NCI-H510A (cell line): ENCODE data around the gene SLC7A9.

Source experiments
- DNase-seq: peaks from one replicate; lab custom pipeline; 2025; lab: John Stamatoyannopoulos, UW

Gene SLC7A9

DNA sequence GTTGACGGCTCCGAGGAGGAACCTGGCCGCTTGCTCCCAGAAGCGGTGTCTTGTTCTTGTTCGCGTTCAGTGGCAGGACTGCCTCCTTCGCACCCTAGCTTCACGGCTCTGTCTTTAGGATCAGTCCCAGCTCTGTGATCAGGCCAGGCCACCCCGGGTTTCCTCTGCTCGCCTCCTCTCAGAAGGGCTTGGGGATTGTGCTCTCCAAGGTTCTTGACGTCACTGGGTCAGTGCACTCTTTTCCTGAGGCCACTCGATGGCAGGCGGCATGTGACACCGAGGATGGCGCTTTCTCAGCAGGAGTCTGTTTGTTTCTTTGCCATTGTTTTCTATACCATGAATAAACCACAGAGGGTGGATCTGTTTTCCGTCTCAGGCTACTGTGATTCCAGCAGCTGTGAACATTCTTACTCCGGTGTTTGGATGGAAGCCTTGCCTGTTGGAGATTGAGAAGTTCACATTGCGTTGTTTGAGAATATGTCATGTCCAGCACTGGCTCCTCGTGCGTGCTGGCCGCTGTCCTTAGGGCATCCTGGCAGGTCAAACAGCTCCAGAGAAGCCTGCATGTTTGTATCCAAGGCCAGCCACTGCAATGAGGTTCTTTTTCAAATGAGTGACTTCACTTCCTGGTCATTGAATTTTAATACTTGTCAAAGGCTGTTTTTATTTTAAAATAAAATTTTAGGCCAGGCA, 44.5 kb downstream of the SLC7A9 start:
- peak; percentile 48 for DNase-seq

DNA sequence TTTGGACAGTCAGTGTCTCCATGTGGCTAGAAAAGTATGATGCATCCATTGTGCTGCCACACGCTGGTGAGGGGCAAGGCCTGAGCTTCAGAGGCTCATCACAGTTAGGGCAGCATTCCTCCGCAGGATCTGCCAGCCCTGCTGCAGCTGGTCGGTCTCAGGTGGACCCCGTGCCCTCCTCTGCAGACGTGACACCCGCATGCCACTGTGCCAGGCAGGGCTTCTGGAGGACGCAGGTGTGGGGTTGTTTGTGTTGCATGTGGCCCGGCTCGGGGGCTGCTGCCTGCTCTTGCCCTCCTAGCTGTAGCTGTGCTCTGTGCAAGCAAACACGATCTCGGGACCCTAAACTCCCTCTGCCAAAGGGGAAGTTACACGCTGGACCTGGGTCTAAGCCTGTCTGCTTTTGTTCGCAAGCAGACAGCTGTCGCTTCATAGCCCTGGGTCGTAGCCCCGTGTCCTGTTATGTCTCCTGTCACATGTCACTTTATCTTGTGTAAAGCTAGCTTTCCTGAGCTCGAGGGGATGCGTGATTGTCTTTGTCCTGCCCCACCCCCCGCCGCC, 45.3 kb downstream of the SLC7A9 start:
- no peak for DNase-seq

DNA sequence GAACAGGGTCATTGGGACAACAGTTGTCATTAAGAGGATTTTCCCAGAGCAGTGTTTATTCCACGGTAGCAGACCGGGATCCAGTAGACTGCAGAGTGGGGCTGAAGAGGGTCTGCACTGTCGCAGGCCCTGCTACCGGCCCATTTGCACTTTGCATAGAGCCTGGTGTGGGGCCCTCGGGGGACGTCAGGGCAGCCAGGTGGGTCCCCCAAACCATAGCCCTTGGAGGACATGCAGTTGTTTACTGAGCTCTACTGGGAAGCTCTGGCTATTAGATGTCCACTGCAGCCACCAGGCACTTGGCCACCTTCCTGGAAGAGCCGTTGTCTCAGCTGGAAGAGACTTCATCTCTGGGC, 45.8 kb downstream of the SLC7A9 start:
- DNase-seq, result no peak

DNA sequence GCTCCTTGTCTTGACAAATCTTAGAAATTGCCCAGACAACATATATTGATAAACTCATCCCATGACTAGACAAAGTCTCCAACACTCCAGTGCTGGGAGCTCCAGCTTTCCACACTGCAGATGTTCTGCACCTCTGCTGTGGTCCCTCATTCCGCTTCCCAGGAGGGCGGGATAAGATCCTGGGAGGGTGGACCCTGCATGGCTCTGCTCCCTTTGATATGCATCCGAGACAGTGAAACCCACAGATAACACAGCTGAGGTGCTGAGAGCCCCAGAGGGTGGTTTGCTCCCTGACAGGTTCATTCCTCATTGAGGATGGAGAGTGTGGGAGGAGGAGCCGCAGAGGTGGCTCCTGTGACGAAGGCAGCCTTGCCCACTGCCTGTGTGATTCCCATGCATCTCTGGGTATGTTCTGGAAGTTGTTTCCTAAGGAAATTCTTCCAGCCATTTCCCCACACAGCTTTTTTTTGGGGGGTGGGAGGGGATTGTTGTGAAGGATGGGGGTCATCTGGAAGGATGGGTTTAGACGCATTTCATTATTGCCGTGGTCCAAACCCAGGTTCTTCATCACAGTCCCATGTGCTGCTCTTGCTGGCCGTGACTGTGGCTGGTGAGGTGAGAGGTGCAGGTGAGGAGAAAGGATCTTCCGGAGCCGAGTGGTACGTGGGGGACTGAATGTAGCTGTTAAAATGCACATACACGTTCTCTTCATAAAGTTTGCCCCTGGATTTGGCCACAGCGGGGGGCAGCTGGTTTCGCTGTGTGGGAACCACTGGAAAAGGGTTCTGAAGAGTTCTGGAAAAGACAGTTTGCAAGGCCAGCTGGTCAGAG, 46.4 kb downstream of the SLC7A9 start:
- DNase-seq, result no peak

DNA sequence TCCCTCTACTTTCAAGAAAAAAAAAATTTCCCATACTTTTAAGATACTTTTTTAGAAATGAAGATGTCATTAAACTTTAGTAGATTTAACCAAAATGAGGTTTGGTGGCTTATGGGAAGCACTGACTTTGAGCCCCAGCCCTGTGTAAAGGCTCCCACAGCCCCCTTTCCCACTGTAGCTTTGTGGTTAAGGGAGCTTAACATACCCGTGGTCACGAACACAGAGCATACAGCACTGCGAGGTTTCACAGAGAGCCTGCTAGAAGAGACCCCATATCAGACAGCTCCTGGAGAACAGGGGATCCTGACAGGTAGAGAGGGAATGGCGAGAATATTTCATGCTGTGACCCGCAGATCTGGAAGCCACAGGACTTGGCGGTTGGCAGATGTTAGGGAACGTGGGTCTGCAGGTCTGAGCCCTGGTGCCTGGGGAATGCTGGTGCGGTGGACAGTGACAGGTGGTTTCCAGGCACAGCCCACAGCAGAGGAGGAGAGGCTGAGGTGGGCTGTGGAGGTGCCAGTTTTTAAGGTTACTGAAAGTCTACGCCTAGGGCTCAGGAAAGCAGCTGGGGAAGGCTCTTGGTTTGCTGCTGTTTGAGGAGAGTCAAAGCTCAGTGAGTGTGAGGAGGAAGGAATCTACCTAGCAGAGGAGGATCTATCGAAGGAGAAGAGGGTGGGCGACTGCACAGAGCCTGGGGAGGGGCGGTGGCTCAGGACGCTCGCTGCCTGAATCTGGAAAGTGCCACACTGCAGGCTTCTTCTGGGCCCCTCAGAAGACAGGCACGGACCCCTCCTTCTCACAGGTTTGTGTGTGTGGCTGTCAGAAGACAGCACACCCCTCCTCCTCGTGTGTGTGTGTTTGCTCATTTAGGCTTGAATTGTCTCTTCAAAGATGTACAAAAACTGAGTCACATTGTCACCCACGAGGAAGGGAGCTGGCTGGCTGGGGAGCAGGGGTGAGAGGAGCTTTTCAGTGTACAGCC, 49.9 kb downstream of the SLC7A9 start:
- no peak for DNase-seq

DNA sequence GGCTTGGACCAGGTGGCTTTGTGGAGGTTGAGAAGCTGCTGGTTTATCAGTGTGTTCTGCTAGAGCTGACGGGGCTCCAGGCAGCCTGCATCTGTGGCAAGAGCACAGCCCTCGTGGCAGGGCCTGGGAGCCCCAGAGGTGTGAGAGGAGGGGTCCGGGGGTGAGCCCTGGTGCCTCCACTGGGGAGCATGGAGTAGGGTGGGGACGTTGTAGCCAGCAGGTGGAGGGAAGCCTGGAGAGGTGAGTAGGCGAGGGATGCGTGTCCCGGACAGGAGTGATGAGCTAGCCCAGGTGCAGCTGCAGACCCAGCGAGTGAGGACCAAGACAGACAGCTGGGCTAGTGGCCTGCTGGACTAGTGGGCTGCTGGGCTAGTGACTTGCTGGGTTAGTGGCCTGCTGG, 51.0 kb downstream of the SLC7A9 start:
- DNase-seq, result no peak

DNA sequence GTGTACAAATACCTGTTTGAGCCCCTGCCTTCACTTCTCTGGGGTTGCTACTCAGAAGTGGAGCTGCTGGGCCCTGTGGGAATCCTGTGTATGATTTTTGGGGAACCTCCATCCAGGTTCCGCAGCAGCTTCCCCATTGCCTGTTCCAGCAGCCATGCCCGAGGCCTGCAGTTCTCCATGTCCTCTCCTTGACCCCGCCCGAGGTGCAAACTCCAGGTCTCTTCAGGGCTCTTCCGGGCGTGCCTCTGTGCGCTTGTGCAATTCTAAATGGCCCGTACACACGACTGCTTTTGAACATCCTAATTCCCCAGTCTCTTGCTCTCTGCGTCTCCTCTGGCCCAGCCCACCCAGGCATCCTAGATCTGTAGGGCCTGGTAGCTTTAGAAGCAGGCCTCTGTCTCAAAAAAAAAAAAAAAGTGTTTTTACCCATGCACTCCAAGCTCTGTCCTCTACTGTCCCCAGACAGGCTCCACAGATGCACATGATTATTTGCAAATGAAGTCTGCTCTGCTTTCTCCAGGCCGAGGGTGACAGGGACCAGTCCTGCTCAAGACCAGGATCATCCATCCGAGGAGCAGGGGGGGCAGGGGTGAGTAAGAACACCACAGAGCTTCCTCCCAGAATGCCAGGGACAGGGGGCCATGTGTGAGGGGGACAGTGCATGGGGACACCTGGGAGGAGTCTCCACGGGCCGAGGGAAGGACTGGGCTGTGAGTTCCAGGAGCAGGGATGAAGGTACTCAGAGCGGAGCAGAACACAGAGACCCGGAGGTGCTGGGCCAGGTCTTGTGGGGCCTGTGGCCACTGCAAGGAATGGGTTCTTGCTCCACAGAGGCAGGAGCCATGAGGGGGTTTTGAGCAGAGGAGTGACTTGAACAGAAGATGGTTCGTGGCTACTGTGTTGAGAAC, 51.7 kb downstream of the SLC7A9 start:
- peak; percentile 80 for DNase-seq

DNA sequence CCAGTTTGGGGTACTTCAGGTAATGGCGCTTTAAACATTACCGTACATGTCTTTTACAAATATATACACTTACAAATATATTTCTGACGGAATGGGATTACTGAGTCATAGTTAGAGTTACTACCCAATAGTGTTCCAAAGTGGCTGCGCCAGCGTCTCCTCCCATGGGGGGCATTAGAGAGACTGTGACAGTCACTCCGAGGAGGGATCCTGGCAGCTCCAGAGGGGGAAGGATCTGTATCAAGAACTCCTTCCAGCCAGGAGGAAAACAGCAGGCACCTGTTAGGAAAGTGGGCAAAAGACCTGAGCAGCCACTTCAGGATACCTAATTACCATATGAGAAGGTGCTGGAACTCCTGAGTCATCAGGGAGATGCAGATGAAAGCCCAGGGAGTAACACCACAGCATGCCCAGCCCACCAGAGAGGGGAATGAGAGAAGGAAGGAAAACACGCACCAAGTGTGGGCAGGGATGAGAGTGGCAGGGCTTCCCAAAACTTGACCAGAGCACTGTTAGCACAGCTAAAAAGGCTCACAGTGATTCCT, 52.9 kb downstream of the SLC7A9 start:
- peak; percentile 51 for DNase-seq

DNA sequence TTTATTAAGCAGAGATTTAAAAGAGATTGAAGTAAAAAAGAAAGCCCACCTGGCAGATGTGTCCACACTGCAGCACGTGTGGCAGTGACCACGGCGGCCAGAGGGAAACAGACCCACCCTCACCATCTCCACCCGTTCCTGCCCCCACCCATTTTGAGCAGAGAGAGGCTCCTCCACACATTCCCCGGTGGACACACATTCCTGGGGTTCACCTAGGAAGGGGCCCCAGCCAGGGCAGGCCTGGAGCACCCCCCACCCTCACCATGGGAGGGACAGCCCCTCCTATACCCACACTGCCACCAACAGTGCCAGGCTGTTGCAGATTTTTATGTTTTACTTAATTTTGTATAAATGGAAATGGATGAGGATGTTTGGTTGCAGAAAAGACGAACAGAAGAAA, 54.9 kb downstream of the SLC7A9 start:
- DNase-seq, result no peak

DNA sequence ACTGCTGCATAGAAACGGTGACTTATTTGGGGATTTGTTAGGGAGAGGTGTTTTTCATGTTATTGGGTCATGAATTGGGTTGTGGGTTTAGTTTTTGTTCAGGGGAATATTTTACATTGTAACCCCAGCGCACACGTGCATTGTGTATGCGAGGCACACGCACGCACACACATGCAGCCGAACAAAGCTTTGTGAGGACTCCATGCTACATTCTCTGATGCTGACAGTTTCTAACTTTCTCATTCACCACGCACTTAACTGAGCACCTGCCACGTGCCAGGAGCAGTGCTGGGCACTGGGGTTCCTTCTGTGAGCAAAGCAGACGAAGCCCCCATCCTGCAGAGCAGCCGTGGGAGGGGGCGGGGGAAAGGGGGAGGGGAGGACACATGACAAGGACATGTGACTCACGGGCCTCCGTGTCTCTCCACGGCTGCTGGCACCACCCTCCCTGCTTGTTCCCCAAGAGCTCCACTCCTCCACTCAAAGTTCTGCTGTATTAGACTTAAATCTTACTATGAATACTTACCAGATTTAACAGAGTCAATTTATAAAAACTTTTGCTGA, 55.6 kb downstream of the SLC7A9 start:
- no peak for DNase-seq

DNA sequence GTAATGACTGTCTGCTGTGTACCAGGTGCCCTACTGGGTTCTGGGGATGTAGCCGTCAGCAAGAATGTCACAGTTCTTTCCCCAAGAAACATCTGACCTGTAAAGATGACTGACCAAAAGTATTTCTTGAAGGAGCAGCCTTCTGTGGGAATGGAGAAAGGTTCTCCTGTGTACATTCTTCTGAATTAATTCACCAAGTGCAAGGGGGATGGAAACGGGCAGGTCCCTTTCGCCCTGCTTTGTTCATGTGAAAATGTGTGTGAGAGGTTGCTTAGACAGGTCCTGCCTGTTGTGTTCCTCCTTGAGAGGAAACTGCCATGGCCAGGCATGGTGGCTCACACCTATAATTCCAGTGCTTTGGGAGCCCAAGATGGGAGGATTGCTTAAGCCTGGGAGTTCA, 57.0 kb downstream of the SLC7A9 start:
- DNase-seq, result no peak

DNA sequence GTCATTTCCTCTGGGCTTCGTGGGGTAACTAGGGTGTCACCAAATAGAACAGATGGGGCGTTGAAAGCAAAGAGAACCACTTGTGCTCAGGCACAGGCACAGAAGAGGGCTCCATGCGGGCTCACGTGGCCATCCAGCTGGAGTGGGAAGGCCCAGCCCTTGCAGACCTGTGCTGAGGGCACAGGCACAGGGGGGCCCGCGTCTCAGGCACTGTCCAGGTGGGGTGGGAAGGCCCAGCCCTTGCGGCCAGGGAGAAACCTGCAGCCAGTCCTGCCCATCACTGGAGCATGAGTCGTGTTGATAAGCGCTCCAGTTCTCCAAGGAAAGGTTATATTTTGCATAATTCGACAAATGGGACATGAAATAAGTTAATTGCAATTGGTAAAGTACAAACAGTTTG, 57.5 kb downstream of the SLC7A9 start:
- DNase-seq, result no peak

DNA sequence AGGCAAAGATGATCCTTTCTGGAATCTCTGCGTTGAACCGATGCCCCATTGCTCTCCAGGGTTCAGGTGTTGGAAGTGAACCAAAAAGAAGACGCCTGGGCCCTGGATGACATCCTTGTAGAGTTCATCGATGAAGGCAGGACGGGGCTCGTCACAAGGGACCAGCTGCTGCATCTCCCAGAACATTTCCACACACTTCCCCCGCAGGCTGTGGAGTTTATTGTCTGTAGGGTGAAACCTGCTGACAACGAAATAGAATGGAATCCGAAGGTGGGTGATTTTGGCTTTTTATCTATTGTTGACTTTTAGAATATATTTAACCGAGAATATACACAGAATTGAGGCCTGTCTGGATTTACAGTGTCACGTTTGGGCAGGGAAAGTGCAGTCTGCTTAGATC, 58.4 kb downstream of the SLC7A9 start:
- DNase-seq, result no peak

DNA sequence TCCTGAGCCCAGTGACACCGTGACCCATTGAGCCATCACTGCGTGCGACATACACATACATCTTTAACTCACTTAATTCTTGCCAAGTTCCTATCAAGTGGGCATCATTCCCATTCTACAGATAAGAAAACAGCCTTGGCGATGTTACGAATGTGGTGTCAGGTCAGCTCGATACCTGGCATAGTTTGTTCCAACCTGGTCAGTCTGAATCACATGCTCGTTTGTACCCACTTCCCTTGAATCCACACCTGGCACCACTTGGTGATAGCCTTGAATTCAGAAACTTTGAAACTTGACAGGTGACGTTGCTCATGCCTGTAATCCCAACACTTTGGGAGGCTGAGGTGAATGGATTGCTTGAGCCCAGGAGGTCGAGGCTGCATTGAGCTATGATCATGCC, 59.1 kb downstream of the SLC7A9 start:
- DNase-seq, result no peak

DNA sequence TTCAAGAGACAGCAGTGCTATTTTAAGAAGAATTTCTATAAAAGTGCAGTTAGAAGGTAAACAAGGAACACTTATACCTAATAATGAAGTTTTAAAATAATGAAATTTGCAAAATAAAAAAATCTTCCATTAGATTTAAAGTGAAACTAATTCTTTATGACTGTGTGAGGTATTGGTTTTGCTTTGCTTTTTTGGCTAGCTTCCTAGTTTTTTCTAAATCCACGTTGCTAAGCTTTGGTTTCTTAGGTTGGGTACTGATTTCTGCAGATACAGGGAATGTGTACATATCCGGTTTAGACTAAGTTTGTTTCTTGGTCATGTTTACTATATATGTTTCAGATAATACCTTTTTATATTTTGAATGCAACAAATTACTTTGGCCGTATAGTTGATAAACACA, 59.8 kb downstream of the SLC7A9 start:
- DNase-seq, result no peak

DNA sequence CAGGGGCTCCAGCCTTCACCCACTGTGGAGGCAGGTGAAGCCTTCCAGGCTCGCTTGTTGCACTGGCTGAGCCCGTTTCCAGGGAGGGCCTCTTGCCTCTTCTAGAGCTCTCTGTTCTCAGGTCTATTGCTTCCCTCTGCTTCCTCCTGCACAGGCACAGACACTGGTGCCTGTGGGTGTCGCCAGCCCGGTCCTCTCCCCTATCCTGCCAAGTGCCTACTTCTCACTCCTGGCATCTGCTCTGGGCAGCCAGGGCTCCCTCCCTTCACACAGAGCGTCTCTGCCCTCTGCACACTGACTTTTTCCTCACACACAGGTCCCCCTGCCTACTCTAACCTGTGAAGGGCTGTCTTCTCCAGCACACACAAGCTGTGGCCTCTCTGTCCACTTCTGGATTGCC, 60.3 kb downstream of the SLC7A9 start:
- DNase-seq, result peak; percentile 28

DNA sequence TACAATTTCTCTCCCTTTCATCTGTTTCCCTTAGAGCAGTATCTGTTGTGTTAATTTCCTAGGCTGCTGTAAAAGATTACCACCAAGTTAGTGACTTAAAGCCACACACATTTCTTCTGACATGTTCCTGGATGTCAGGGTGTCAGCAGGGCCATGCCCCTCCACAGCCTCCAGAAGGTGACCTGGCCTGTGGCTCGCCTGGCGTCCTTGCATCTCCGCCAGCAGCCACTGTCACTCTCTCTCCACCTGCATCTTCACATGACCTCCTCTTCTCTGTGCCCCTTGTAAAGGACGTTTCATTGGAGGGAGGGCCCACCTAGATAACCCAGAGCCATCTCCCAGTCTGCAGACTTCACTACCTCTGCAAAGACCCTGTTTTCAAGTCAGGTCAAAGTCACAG, 61.3 kb downstream of the SLC7A9 start:
- no peak for DNase-seq

DNA sequence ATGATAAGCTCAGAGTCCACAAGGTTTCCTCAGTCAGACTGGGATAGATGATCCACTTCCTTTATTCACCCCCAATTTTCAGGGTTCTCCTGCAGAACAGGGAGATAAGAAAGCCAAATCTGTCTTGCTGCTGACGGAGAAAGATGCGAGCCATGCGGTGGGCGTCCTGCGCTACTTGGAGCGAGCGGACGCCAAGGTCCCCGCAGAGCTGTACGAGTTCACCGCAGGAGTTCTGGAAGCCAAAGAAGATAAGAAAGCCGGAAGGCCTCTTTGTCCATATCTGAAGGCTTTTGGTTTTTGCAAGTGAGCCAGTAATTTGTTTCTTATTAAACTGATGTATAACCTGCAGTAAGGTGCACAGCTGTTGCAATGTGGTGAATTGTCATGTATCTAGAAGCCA, 66.7 kb downstream of the SLC7A9 start:
- DNase-seq, result no peak

DNA sequence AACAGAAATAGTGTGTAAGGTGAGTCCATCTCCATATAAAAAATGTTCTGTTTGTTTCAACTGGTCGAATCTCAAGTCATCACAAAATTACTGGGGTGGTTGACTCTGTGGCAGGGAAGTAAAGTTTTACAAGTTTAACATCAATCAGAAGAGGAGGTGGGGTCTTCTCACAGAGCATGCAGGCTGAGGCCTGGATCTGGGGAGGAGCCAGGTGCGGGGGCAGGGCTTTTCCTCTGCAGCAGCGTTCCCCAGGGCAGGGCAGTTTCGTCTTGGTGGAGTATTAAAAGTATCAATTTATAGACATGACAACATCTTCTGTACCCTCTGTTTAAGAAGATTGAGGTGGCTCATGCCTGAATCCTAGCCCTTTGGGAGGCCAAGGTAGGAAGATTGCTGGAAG, 68.8 kb downstream of the SLC7A9 start:
- no peak for DNase-seq

DNA sequence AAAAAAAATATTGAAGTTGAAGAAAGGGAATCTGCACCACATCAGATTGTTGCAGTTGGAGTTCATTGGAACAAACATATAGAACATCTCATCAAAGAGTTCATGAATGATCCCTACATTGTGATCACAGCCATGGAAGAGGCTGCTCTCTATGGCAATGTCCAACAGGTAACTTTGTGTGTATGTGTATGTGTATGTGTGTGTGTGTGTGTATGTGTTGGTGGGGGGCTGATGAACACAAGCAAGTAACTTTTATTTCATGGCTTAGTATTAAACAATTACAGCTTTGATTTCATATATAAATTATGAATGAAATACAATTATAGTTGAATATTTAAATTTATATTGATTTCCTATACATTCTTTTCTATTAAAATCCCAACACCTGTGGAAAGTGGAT, 69.4 kb downstream of the SLC7A9 start:
- no peak for DNase-seq

DNA sequence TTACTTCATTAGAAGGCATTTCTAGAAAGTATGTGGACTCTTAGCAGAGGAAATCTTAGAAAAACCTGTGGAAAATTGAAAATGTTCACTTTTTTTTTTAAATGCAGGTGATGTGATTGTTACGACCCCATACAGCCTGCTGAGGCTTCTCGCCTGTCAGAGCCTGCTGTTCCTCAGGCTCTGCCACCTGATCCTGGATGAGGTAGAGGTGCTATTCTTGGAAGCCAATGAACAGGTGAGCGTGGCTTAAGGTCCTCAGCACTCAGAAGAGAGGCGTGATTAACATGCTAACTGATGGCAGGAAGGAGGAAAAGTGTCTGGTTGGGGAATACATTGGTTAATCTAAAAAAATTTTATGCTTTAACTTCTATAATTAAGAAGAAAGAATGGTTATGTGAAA, 71.4 kb downstream of the SLC7A9 start:
- DNase-seq, result peak; percentile 60
